WTC11 (cell line): ENCODE results near the gene NTN1. TPM values are rescaled to one million over a fixed set of nuclear protein-coding genes. Genes with fewer than 3 reads are reported as not detected.

Source experiments
- ATAC-seq: fragments of 200-7000 bp; cut with Tn5 transposase; 2 replicates; pipeline ENCODE4 v1.10.0; 2021; ENCODE audit warnings: mild to moderate bottlenecking, moderate library complexity
- CTCF ChIA-PET: fragments of 300-600 bp; sonication (Branson Sonifier 250); formaldehyde crosslinking; loops from one replicate; lab custom pipeline; 2021; ENCODE audit warnings: antibody characterized with exemption; lab: Charles Lee
- POLR2A ChIA-PET: fragments of 350-600 bp; sonication (Branson Sonifier 250); formaldehyde crosslinking; loops from one replicate; lab custom pipeline; 2021; ENCODE audit warnings: antibody characterized with exemption; lab: Charles Lee
- DNase-seq: peaks from one replicate; pipeline ENCODE4 v3.0.0; 2021; ENCODE audit warnings: low spot score
- H3K27ac Mint-ChIP-seq: 2 replicates; pipeline ENCODE4 v1.8.0; 2021; ENCODE audit warnings: mixed read lengths
- H3K27me3 Mint-ChIP-seq: 2 replicates; pipeline ENCODE4 v1.8.0; 2021; ENCODE audit warnings: low read depth, mild to moderate bottlenecking, moderate library complexity, mixed read lengths
- H3K36me3 Mint-ChIP-seq: 2 replicates; pipeline ENCODE4 v1.8.0; 2021; ENCODE audit warnings: mixed read lengths
- H3K4me1 Mint-ChIP-seq: 2 replicates; pipeline ENCODE4 v1.8.0; 2022; ENCODE audit warnings: mixed read lengths
- H3K4me3 Mint-ChIP-seq: 2 replicates; pipeline ENCODE4 v1.8.0; 2021; ENCODE audit warnings: mild to moderate bottlenecking, moderate library complexity, mixed read lengths
- H3K9me3 Mint-ChIP-seq: 2 replicates; pipeline ENCODE4 v1.8.0; 2021; ENCODE audit warnings: mixed read lengths
- ATF3 ChIP-seq: sonication (generic); formaldehyde crosslinking; conservative IDR thresholded peaks from 2 replicates; pipeline ENCODE4 v1.8.1; 2022; ENCODE audit warnings: mild to moderate bottlenecking, missing genetic modification reagents
- ATF6 ChIP-seq: sonication (generic); formaldehyde crosslinking; IDR thresholded peaks from 2 replicates; pipeline ENCODE4 v1.8.1; 2023; ENCODE audit warnings: mild to moderate bottlenecking, missing genetic modification reagents
- CDX4 ChIP-seq: fragments of 250-450 bp; sonication (Bioruptor Pico); IDR thresholded peaks from 2 replicates; pipeline ENCODE4 v1.9.0; 2021; ENCODE audit warnings: moderate library complexity, mild to moderate bottlenecking, inconsistent platforms, borderline replicate concordance
- ERG ChIP-seq: fragments of 250-450 bp; sonication (Bioruptor Pico); IDR thresholded peaks from 2 replicates; pipeline ENCODE4 v1.8.0; 2021; ENCODE audit warnings: mild to moderate bottlenecking
- ESRRA ChIP-seq: sonication (generic); formaldehyde crosslinking; IDR thresholded peaks from 2 replicates; pipeline ENCODE4 v1.8.1; 2022; ENCODE audit warnings: mild to moderate bottlenecking, missing genetic modification reagents, borderline replicate concordance
- NR1H2 ChIP-seq: sonication (generic); formaldehyde crosslinking; IDR thresholded peaks from 2 replicates; pipeline ENCODE4 v1.9.0; 2021; ENCODE audit warnings: mild to moderate bottlenecking, moderate library complexity, missing genetic modification reagents
- NR3C1 ChIP-seq: sonication (generic); formaldehyde crosslinking; conservative IDR thresholded peaks from 2 replicates; pipeline ENCODE4 v1.8.1; 2023; ENCODE audit warnings: low read depth, mild to moderate bottlenecking, missing genetic modification reagents
- PRDM15 ChIP-seq: sonication (generic); formaldehyde crosslinking; IDR thresholded peaks from 2 replicates; pipeline ENCODE4 v1.8.0; 2022; ENCODE audit warnings: missing genetic modification reagents
- PREB ChIP-seq: sonication (generic); formaldehyde crosslinking; IDR thresholded peaks from 2 replicates; pipeline ENCODE4 v1.8.1; 2022; ENCODE audit warnings: mild to moderate bottlenecking, missing genetic modification reagents, moderate library complexity, borderline replicate concordance
- SMAD4 ChIP-seq: sonication (generic); formaldehyde crosslinking; IDR thresholded peaks from 2 replicates; pipeline ENCODE4 v1.8.0; 2022; ENCODE audit warnings: mild to moderate bottlenecking, missing genetic modification reagents
- STAT6 ChIP-seq: sonication (generic); formaldehyde crosslinking; conservative IDR thresholded peaks from 2 replicates; pipeline ENCODE4 v1.8.1; 2023; ENCODE audit warnings: mild to moderate bottlenecking, low read depth, missing genetic modification reagents, moderate library complexity
- TEAD4 ChIP-seq: sonication (generic); formaldehyde crosslinking; IDR thresholded peaks from 2 replicates; pipeline ENCODE4 v1.8.0; 2022; ENCODE audit warnings: mild to moderate bottlenecking, missing genetic modification reagents
- USF1 ChIP-seq: sonication (generic); formaldehyde crosslinking; IDR thresholded peaks from 2 replicates; pipeline ENCODE4 v1.8.0; 2022; ENCODE audit warnings: mild to moderate bottlenecking, missing genetic modification reagents
- ZBTB43 ChIP-seq: sonication (generic); formaldehyde crosslinking; IDR thresholded peaks from 2 replicates; pipeline ENCODE4 v1.8.1; 2023; ENCODE audit warnings: mild to moderate bottlenecking, missing genetic modification reagents
- ZMAT4 ChIP-seq: fragments of 250-450 bp; sonication (Bioruptor Pico); IDR thresholded peaks from 2 replicates; pipeline ENCODE4 v1.9.0; 2021; ENCODE audit warnings: mild to moderate bottlenecking
- ZNF416 ChIP-seq: fragments of 250-450 bp; sonication (Bioruptor Pico); IDR thresholded peaks from 2 replicates; pipeline ENCODE4 v1.9.0; 2021; ENCODE audit warnings: mild to moderate bottlenecking, inconsistent platforms
- ZNF423 ChIP-seq: fragments of 250-450 bp; sonication (Bioruptor Pico); IDR thresholded peaks from 2 replicates; pipeline ENCODE4 v2.1.2; 2022; ENCODE audit warnings: mild to moderate bottlenecking, moderate library complexity
- total RNA-seq: library from RNA; stranded (reverse); gene quantifications from 3 replicates; pipeline ENCODE4 v1.2.3, GENCODE V29; 2021

Gene NTN1
- total RNA-seq, 1 experiment from 2014 or later: 5.5 TPM

GRCh38 chr17:9150446-9151090 lies 129.3 kb downstream of the NTN1 start:
- 0 out of 2 replicates have a peak overlapping the region, but pooled peaks have one; percentile 46 for H3K27ac Mint-ChIP-seq
- DNase-seq (no peak), ATAC-seq (0 out of 2 replicates have a peak, but pooled peaks have one; percentile 32)
- no peaks in the 10 kb centered on the region for H3K27me3 Mint-ChIP-seq
- H3K9me3 Mint-ChIP-seq: peaks cover 8% of the 10 kb centered on the region; the same call in 1 of the 2 replicates
- CTCF ChIA-PET: interaction anchor here (1.0 kb wide), 1 partner anchor 12 kb away, joined by 4 read pairs; no protein-coding TSS in a partner anchor
- no peak overlapping the region for H3K4me3 Mint-ChIP-seq
- POLR2A ChIA-PET: no interaction called here
- no peaks in the 10 kb centered on the region for H3K36me3 Mint-ChIP-seq
- peaks cover 14% of the 10 kb centered on the region for H3K4me1 Mint-ChIP-seq
- no peak for TF ChIP-seq TEAD4 (CRISPR knock-in tag)
- TF ChIP-seq ATF3 (CRISPR knock-in tag): no peak
- TF ChIP-seq ATF6 (CRISPR knock-in tag): no peak
- no peak for TF ChIP-seq ZNF416
- TF ChIP-seq ZBTB43: no peak
- no peak for TF ChIP-seq ESRRA (CRISPR knock-in tag)
- no peak for TF ChIP-seq NR3C1 (CRISPR knock-in tag)
- TF ChIP-seq STAT6 (CRISPR knock-in tag): no peak
- no peak for TF ChIP-seq PREB (CRISPR knock-in tag)
- no peak for TF ChIP-seq CDX4
- no peak for TF ChIP-seq ZMAT4 (CRISPR knock-in tag)
- TF ChIP-seq SMAD4 (CRISPR knock-in tag): no peak
- no peak for TF ChIP-seq USF1 (CRISPR knock-in tag)
- TF ChIP-seq ERG (CRISPR knock-in tag): no peak
- no peak for TF ChIP-seq PRDM15 (CRISPR knock-in tag)
- TF ChIP-seq ZNF423 (CRISPR knock-in tag): no peak
- no peak for TF ChIP-seq NR1H2 (CRISPR knock-in tag)
